H9 (cell line): ENCODE measurements around the gene ITGB1BP1. TPM values are rescaled to one million over a fixed set of nuclear protein-coding genes. Genes with fewer than 3 reads are reported as not detected.

Experiments used
- DNase-seq: peaks from one replicate; pipeline ENCODE4 v3.0.0-alpha.2; 2017
- H2AFZ ChIP-seq: one replicate; pipeline ENCODE4 v1.6.1; 2013; ENCODE audit warnings: mild to moderate bottlenecking, low read length, control low read depth, moderate library complexity
- H2AK5ac ChIP-seq: 2 replicates; pipeline ENCODE4 v1.6.1; 2013; ENCODE audit warnings: low read length, control low read depth, mixed read lengths; ENCODE audit not compliant: insufficient read length
- H2BK120ac ChIP-seq: one replicate; pipeline ENCODE4 v1.6.1; 2013; ENCODE audit warnings: low read depth, mild to moderate bottlenecking, low read length, control low read depth, inconsistent platforms; ENCODE audit not compliant: poor library complexity, severe bottlenecking
- H2BK12ac ChIP-seq: 2 replicates; pipeline ENCODE4 v1.6.1; 2013; ENCODE audit warnings: low read length, control low read depth, mixed read lengths, low read depth; ENCODE audit not compliant: insufficient read length
- H2BK15ac ChIP-seq: 2 replicates; pipeline ENCODE4 v1.6.1; 2013; ENCODE audit warnings: low read depth, low read length, control low read depth
- H2BK20ac ChIP-seq: one replicate; pipeline ENCODE4 v1.6.1; 2013; ENCODE audit warnings: low read depth, mild to moderate bottlenecking, low read length, control low read depth, inconsistent platforms; ENCODE audit not compliant: poor library complexity, severe bottlenecking
- H2BK5ac ChIP-seq: 2 replicates; pipeline ENCODE4 v1.6.1; 2013; ENCODE audit warnings: low read length, control low read depth, mixed read lengths; ENCODE audit not compliant: insufficient read length
- H3K14ac ChIP-seq: 2 replicates; pipeline ENCODE4 v1.6.1; 2013; ENCODE audit warnings: low read length, control low read depth; ENCODE audit not compliant: insufficient read depth
- H3K18ac ChIP-seq: 2 replicates; pipeline ENCODE4 v1.6.1; 2013; ENCODE audit warnings: low read depth, mild to moderate bottlenecking, mixed read lengths, low read length, control low read depth; ENCODE audit not compliant: insufficient read length
- H3K23ac ChIP-seq: 2 replicates; pipeline ENCODE4 v1.6.1; 2013; ENCODE audit warnings: low read length, control low read depth, mixed read lengths, low read depth; ENCODE audit not compliant: insufficient read length
- H3K23me2 ChIP-seq: 2 replicates; pipeline ENCODE4 v1.6.1; 2013; ENCODE audit warnings: low read depth, mild to moderate bottlenecking, mixed read lengths, low read length, control low read depth; ENCODE audit not compliant: insufficient read length, poor library complexity, severe bottlenecking
- H3K27ac ChIP-seq: 2 replicates; pipeline ENCODE4 v1.5.1; 2013; ENCODE audit warnings: low read length, control low read depth, mixed read lengths, low read depth; ENCODE audit not compliant: insufficient read length
- H3K27me3 ChIP-seq: 2 replicates; pipeline ENCODE4 v1.6.1; 2013; ENCODE audit warnings: low read length, control low read depth, inconsistent platforms; ENCODE audit not compliant: insufficient read depth
- H3K4ac ChIP-seq: 2 replicates; pipeline ENCODE4 v1.6.1; 2013; ENCODE audit warnings: low read depth, mild to moderate bottlenecking, control low read depth, inconsistent platforms, low read length, moderate library complexity
- H3K4me1 ChIP-seq: 2 replicates; pipeline ENCODE4 v1.6.1; 2013; ENCODE audit warnings: low read length, control low read depth, inconsistent platforms; ENCODE audit not compliant: insufficient read depth
- H3K4me2 ChIP-seq: 2 replicates; pipeline ENCODE4 v1.6.1; 2013; ENCODE audit warnings: low read length, control low read depth, mixed read lengths; ENCODE audit not compliant: insufficient read length, insufficient read depth
- H3K56ac ChIP-seq: 2 replicates; pipeline ENCODE4 v1.6.1; 2013; ENCODE audit warnings: low read depth, mild to moderate bottlenecking, mixed read lengths, low read length, control low read depth; ENCODE audit not compliant: insufficient read length
- H3K79me1 ChIP-seq: 2 replicates; pipeline ENCODE4 v1.6.1; 2013; ENCODE audit warnings: low read depth, mild to moderate bottlenecking, moderate library complexity, low read length, control low read depth, inconsistent platforms; ENCODE audit not compliant: insufficient read depth, poor library complexity, severe bottlenecking
- H3K79me2 ChIP-seq: 2 replicates; pipeline ENCODE4 v1.6.1; 2013; ENCODE audit warnings: low read length, control low read depth, inconsistent platforms; ENCODE audit not compliant: insufficient read depth
- H3K9ac ChIP-seq: 2 replicates; pipeline ENCODE4 v1.6.1; 2013; ENCODE audit warnings: low read length, control low read depth, mixed read lengths; ENCODE audit not compliant: insufficient read length; ENCODE audit errors: extremely low read depth
- H3K9me3 ChIP-seq: one replicate; pipeline ENCODE4 v1.6.1; 2013; ENCODE audit warnings: low read depth, low read length, inconsistent platforms; ENCODE audit not compliant: control insufficient read depth
- H3T11ph ChIP-seq: one replicate; pipeline ENCODE4 v1.6.1; 2013; ENCODE audit warnings: mild to moderate bottlenecking, low read length, control low read depth, inconsistent platforms
- H4K20me1 ChIP-seq: one replicate; pipeline ENCODE4 v1.6.1; 2013; ENCODE audit not compliant: control insufficient read depth, insufficient read length, insufficient read depth
- H4K5ac ChIP-seq: 2 replicates; pipeline ENCODE4 v1.6.1; 2013; ENCODE audit warnings: low read depth, mild to moderate bottlenecking, mixed read lengths, low read length, control low read depth; ENCODE audit not compliant: insufficient read length
- H4K8ac ChIP-seq: replicated peaks from 2 replicates; pipeline ENCODE4 v1.6.1; 2013; ENCODE audit warnings: low read length, control low read depth, mixed read lengths, low read depth; ENCODE audit not compliant: insufficient read length
- H4K91ac ChIP-seq: 2 replicates; pipeline ENCODE4 v1.6.1; 2013; ENCODE audit warnings: low read depth, mild to moderate bottlenecking, moderate library complexity, mixed read lengths, low read length, control low read depth; ENCODE audit not compliant: insufficient read length
- H3K27ac Mint-ChIP-seq, 3 experiments: 2 replicates in 2 of 3; 3 replicates in 1 of 3; pipeline ENCODE4 v1.8.0; 2020 to 2021; ENCODE audit warnings: mixed read lengths in 3 of 3, mild to moderate bottlenecking in 1 of 3, moderate library complexity in 1 of 3
- H3K27me3 Mint-ChIP-seq: 2 replicates; pipeline ENCODE4 v1.8.0; 2021; ENCODE audit warnings: low read depth, mild to moderate bottlenecking, moderate library complexity, mixed read lengths
- H3K36me3 Mint-ChIP-seq, 3 experiments: 2 replicates in 2 of 3; 3 replicates in 1 of 3; pipeline ENCODE4 v1.8.0; 2020 to 2021; ENCODE audit warnings: low read depth in 3 of 3, mixed read lengths in 3 of 3; ENCODE audit not compliant: insufficient read depth in 1 of 3
- H3K4me1 Mint-ChIP-seq, 2 experiments: 2 replicates each; pipeline ENCODE4 v1.8.0; 2020; ENCODE audit warnings: mixed read lengths in 2 of 2
- H3K4me3 Mint-ChIP-seq, 2 experiments: 2 replicates in 1 of 2; 3 replicates in 1 of 2; pipeline ENCODE4 v1.8.0; 2020 to 2021; ENCODE audit warnings: mild to moderate bottlenecking in 2 of 2, mixed read lengths in 2 of 2, moderate library complexity in 1 of 2
- H3K9me3 Mint-ChIP-seq, 2 experiments: 2 replicates in 1 of 2; 3 replicates in 1 of 2; pipeline ENCODE4 v1.8.0; 2020; ENCODE audit warnings: mild to moderate bottlenecking in 2 of 2, mixed read lengths in 2 of 2, moderate library complexity in 1 of 2
- CTCF ChIP-seq: fragments of 200-600 bp; sonication (generic); conservative IDR thresholded peaks from 3 replicates; pipeline ENCODE4 v1.8.0; 2021; ENCODE audit warnings: antibody characterized with exemption, mild to moderate bottlenecking
- WGBS: extraction: QIAGEN DNeasy Blood & Tissue Kit; methylation state at CpG from one replicate; pipeline ENCODE4 v1.1.7; 2013; ENCODE audit warnings: missing lambda C conversion rate, low lambda C conversion rate, mixed read lengths; ENCODE audit not compliant: insufficient read length; ENCODE audit errors: extremely low coverage; 5-methylcytosine and 5-hydroxymethylcytosine counted together
- total RNA-seq: library from RNA; stranded (reverse); gene quantifications from 2 replicates; pipeline ENCODE4 v1.2.1, GENCODE V29; 2021

ITGB1BP1 gene
- total RNA-seq, 1 experiment from 2014 or later: 38.7 TPM

- no peaks in the 10 kb centered on the region for H3K23me2 ChIP-seq
- no CpG with 5 or more reads among the region's 1 CpG for WGBS
- no peaks in the 10 kb centered on the region for H3K27me3 Mint-ChIP-seq
- no peak overlapping the region for H3K9ac ChIP-seq
- H3K4ac ChIP-seq: no peak overlapping the region
- no peak for DNase-seq
- H3K79me2 ChIP-seq: no peaks in the 10 kb centered on the region
- no peaks in the 10 kb centered on the region for H3K79me1 ChIP-seq
- no peak for TF ChIP-seq CTCF
- no peak overlapping the region for H3K18ac ChIP-seq
- no peak overlapping the region for H2BK15ac ChIP-seq
- H2BK120ac ChIP-seq: no peak overlapping the region
- no peak overlapping the region for H3K56ac ChIP-seq
- no peaks in the 10 kb centered on the region for H3K9me3 ChIP-seq
- H4K20me1 ChIP-seq: no peaks in the 10 kb centered on the region
- H4K8ac ChIP-seq: no peak overlapping the region
- no peak overlapping the region for H3K27ac Mint-ChIP-seq
- peaks cover 4% of the 10 kb centered on the region; the same call in 1 of the 2 replicates for H3K4me1 ChIP-seq
- no peak overlapping the region for H3K14ac ChIP-seq
- H3K36me3 Mint-ChIP-seq: peaks cover 8 to 48% (median 21%) of the 10 kb centered on the region in 3 experiments; a peak in 6 of 7 replicates
- no peak overlapping the region for H2AK5ac ChIP-seq
- no peak overlapping the region for H4K91ac ChIP-seq
- no peak overlapping the region for H2BK5ac ChIP-seq
- no peak overlapping the region for H3K4me2 ChIP-seq
- no peak overlapping the region for H3K27ac ChIP-seq
- H3K23ac ChIP-seq: no peak overlapping the region
- H2BK12ac ChIP-seq: no peak overlapping the region
- peaks cover 15 to 16% of the 10 kb centered on the region in 2 experiments for H3K4me1 Mint-ChIP-seq
- H3T11ph ChIP-seq: no peak overlapping the region
- no peak overlapping the region for H4K5ac ChIP-seq
- H3K4me3 Mint-ChIP-seq: no peak overlapping the region
- H3K9me3 Mint-ChIP-seq: no peaks in the 10 kb centered on the region
- no peak overlapping the region for H2AFZ ChIP-seq
- H2BK20ac ChIP-seq: no peak overlapping the region
- no peaks in the 10 kb centered on the region for H3K27me3 ChIP-seq
Observed at GRCh38 chr2:9360110-9360509, 63.2 kb downstream of the ITGB1BP1 start.
